HG02852 (cell line): ENCODE results near the gene TJP3.
A peak's percentile ranks its signal among the peaks of the same experiment; 100 is the strongest.
"Not testable (repeated sequence)": the region's sequence is repeated elsewhere in the genome, so short reads cannot be mapped to it uniquely, and the experiment has no call there.

Experiments
- ATAC-seq: cut with Tn5 transposase; IDR thresholded peaks from one replicate; pipeline ENCODE4 v1.9.1; 2021; ENCODE audit warnings: mild to moderate bottlenecking, moderate library complexity; ENCODE audit not compliant: unreplicated experiment

TJP3 gene

GRCh38 chr19:3738477-3739220, 30.5 kb downstream of the TJP3 start:
- no peak for ATAC-seq

GRCh38 chr19:3740431-3740830, 32.2 kb downstream of the TJP3 start:
- no peak for ATAC-seq

GRCh38 chr19:3743486-3743885, 35.3 kb downstream of the TJP3 start:
- ATAC-seq, result no peak

GRCh38 chr19:3745363-3746045, 37.3 kb downstream of the TJP3 start:
- no peak for ATAC-seq

GRCh38 chr19:3746371-3747056, 38.3 kb downstream of the TJP3 start:
- ATAC-seq, result no peak

- ATAC-seq, result no peak
These were observed 40.8 kb downstream of the TJP3 start for GRCh38 chr19:3748965-3749364.

- no peak for ATAC-seq
These were observed 42.0 kb downstream of the TJP3 start for GRCh38 chr19:3750211-3750610.

GRCh38 chr19:3751236-3751635, 43.1 kb downstream of the TJP3 start:
- ATAC-seq, result no peak

- no peak for ATAC-seq
These were observed 44.3 kb downstream of the TJP3 start for GRCh38 chr19:3752492-3752891.

GRCh38 chr19:3753631-3754410, 45.6 kb downstream of the TJP3 start:
- ATAC-seq, result no peak

- ATAC-seq, result not testable (repeated sequence)
These were observed 49.5 kb downstream of the TJP3 start for GRCh38 chr19:3757705-3758104.

- not testable (repeated sequence) for ATAC-seq
These were observed 50.1 kb downstream of the TJP3 start for GRCh38 chr19:3758297-3758696.

- ATAC-seq, result no peak
These were observed 51.5 kb downstream of the TJP3 start for GRCh38 chr19:3759482-3760254.

GRCh38 chr19:3760871-3761361, 52.7 kb downstream of the TJP3 start:
- ATAC-seq, result no peak

GRCh38 chr19:3761382-3762129, 53.4 kb downstream of the TJP3 start, which contains the start of gene APBA3:
Gene APBA3 (minus strand): TSS chr19:3761692. CDS start chr19:3760264, 1,428 bp downstream.
- no peak for ATAC-seq

GRCh38 chr19:3762130-3762473, 53.9 kb downstream of the TJP3 start:
- ATAC-seq, result no peak

GRCh38 chr19:3762501-3763459, 54.6 kb downstream of the TJP3 start, which contains the start of gene MRPL54:
Gene MRPL54 (plus strand): TSS chr19:3762682. CDS start chr19:3762701, 19 bp downstream.
- peak; percentile 75 for ATAC-seq

- ATAC-seq, result no peak
These were observed 56.9 kb downstream of the TJP3 start for GRCh38 chr19:3765121-3765520.
